ENCODE results near the gene UNC5CL. TPM values are rescaled to one million over a fixed set of nuclear protein-coding genes. Genes with fewer than 3 reads are reported as not detected.

The UNC5CL gene, protein sequence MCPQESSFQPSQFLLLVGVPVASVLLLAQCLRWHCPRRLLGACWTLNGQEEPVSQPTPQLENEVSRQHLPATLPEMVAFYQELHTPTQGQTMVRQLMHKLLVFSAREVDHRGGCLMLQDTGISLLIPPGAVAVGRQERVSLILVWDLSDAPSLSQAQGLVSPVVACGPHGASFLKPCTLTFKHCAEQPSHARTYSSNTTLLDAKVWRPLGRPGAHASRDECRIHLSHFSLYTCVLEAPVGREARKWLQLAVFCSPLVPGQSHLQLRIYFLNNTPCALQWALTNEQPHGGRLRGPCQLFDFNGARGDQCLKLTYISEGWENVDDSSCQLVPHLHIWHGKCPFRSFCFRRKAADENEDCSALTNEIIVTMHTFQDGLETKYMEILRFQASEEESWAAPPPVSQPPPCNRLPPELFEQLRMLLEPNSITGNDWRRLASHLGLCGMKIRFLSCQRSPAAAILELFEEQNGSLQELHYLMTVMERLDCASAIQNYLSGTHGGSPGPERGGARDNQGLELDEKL
- total RNA-seq (4.6 and 4.7 TPM in 2 replicates), polyA plus RNA-seq (4.5 and 5.7 TPM in 2 replicates), polyA minus RNA-seq (2.1 TPM in 2 replicates)
- 2.4 TPM for total RNA-seq (2013)

DNA sequence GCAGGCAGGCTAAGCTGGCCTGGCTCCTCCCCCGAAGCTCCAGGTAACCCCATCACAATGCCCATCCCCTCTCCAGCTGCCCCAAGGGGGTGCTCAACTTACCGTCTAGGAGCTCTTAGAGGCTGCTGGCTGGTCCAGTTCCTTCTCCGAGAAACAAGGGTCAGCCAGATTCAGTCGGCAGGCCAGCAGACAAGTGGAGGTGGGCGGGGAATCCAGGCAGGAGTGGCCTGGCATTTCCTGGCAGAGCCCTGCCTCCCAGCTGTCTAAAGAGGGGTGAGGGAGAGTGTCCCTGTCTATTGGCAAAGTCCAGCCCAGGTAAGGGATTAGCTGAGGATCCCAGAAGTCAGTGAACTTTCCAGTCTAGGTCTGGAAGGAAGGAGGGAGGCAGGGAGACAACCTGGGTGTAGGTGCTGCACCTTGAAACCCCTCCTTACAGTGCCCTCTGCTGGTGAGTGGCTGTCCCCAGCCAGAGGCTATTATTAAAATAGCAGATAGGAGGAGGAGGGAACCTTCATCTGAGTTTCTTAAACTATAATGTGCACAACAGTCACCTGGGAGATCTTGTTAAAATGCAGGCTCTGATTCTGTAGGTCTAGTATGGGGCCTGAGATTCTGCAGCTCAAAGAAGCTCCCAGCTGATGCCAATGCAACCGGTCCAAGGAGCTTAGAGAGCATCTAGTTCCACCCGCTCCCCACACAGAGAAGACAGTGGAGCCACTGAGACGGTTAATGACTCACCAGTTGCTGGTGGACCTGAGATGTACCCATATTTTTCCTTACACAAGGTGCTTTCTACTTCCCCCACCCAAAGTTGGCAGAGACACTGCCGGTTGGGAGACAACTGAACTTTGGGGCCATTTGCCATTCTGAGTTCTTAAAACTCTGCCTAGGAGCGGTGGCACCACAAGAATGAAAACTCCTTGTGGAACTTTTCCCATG is at the start of gene UNC5CL:
UNC5CL (minus strand) TSS at position 162 of the 939 bp plus-strand sequence. CDS start 4,147 bp downstream, outside the sequence.
- Histone ChIP-seq H3K4me2 (replicated peaks; ENCODE audit: low read depth, low read length, poor library complexity, severe bottlenecking) (no peak within 1 kb of the TSS), H3K79me2 (ENCODE audit: control insufficient read depth, insufficient read depth, low read length) (no peaks in the 10 kb centered on the region), H3K4me1 (ENCODE audit: control insufficient read depth in 2 of 2, insufficient read depth in 2 of 2, low read length in 2 of 2) (no peaks in the 10 kb centered on the region), H3K36me3 (replicated peaks in 1 of 2; ENCODE audit: control extremely low read depth in 1 of 2, control insufficient read depth in 1 of 2, extremely low read depth in 1 of 2, insufficient read depth in 2 of 2, low read length in 1 of 2) (peaks cover 0 to 2% of the 10 kb centered on the region in 2 experiments), H4K20me1 (ENCODE audit: control insufficient read depth, insufficient read depth, low read length, poor library complexity, severe bottlenecking) (no peaks in the 10 kb centered on the region), H3K9ac (ENCODE audit: low read length) (no peak within 1 kb of the TSS), H3K9me3 (ENCODE audit: control extremely low read depth in 1 of 3, control insufficient read depth in 2 of 3, insufficient read depth in 1 of 3, low read length in 2 of 3) (no peaks in the 10 kb centered on the region), H3K4me3 (ENCODE audit: control extremely low read depth in 1 of 5, extremely low read depth in 1 of 5, insufficient read depth in 1 of 5, low read depth in 2 of 5, low read length in 4 of 5) (no peak within 1 kb of the TSS), H3K27ac (ENCODE audit: low read length in 2 of 2) (no peak within 1 kb of the TSS), H3K27me3 (replicated peaks in 1 of 4; ENCODE audit: control extremely low read depth in 1 of 4, control insufficient read depth in 3 of 4, insufficient read depth in 4 of 4, low read length in 3 of 4) (no peaks in the 10 kb centered on the region), H2AFZ (ENCODE audit: insufficient read depth, low read depth, low read length, poor library complexity, severe bottlenecking) (no peak within 1 kb of the TSS)
- Mint-ChIP-seq H3K27me3 (no peaks in the 10 kb centered on the region), H3K4me3 (no peak within 1 kb of the TSS), H3K9me3 (ENCODE audit: insufficient read depth) (no peaks in the 10 kb centered on the region), H3K4me1 (no peaks in the 10 kb centered on the region), H3K27ac (no peak within 1 kb of the TSS)
- ATAC-seq (ENCODE audit: low read depth) (peak; percentile 60), DNase-seq (peak; percentile 58)
- intact Hi-C loops (cut with micrococcal nuclease): no loop called here
- 76% methylated on average over 10 of the region's 10 CpGs for WGBS (ENCODE audit: insufficient coverage)
- ChIA-PET CTCF (interaction anchor here (0.7 to 2.5 kb wide), 13 partner anchors 9 to 1693 kb away, joined by 3 to 13 read pairs (median 4); partner anchors contain the start of gene APOBEC2), POLR2A (no interaction called here)
- TF ChIP-seq EZH2 (IDR thresholded peaks at IDR 0.05; ENCODE audit: borderline replicate concordance, insufficient read depth, low read depth, low read length, poor library complexity, severe bottlenecking) (no peak), CTCF (IDR thresholded peaks at IDR 0.05) (peak; percentile 73)
